ENCODE results near the gene SCAI. TPM values are rescaled to one million over a fixed set of nuclear protein-coding genes. Genes with fewer than 3 reads are reported as not detected.

The SCAI gene
- polyA plus RNA-seq, 4 donors, result 9.5 to 12.3 (median 10.8) TPM

- DNase-seq (ENCODE audit: low read depth in 4 of 4, low spot score in 3 of 4), result no peak
These were observed 245.5 kb downstream of the SCAI start for GRCh38 chr9:124897570-124898460.

- no peak for DNase-seq (ENCODE audit: low read depth in 4 of 4, low spot score in 3 of 4)
These were observed 248.6 kb downstream of the SCAI start for GRCh38 chr9:124894741-124895170.

- no peak for DNase-seq (ENCODE audit: low read depth in 4 of 4, low spot score in 3 of 4)
These were observed 249.1 kb downstream of the SCAI start for GRCh38 chr9:124894035-124894740.

Other genes starting within 250 kb of the SCAI start
- 10 to 100 TPM; 12.8 to 19.3 (median 16.4) TPM for gene GOLGA1, start 202.4 kb downstream of the SCAI start, polyA plus RNA-seq (ENCODE audit: insufficient read length in 4 of 4)
- gene PPP6C, start 46.3 kb upstream of the SCAI start, polyA plus RNA-seq (ENCODE audit: insufficient read length in 4 of 4), result 10 to 100 TPM; 45.3 to 66.4 (median 54.4) TPM
- gene RABEPK, start 57.0 kb upstream of the SCAI start, polyA plus RNA-seq (ENCODE audit: insufficient read length in 4 of 4), result 10 to 100 TPM; 19.5 to 23.6 (median 21.2) TPM
- gene HSPA5, start 97.8 kb upstream of the SCAI start, polyA plus RNA-seq (ENCODE audit: insufficient read length in 4 of 4), result 100 to 1,000 TPM; 334 to 484 (median 389) TPM
- gene GAPVD1, start 118.3 kb upstream of the SCAI start, polyA plus RNA-seq (ENCODE audit: insufficient read length in 4 of 4), result 10 to 100 TPM; 27.2 to 37.3 (median 31.2) TPM